SK-N-SH (cell line): ENCODE results near the gene MRPL27. TPM values are rescaled to one million over a fixed set of nuclear protein-coding genes. Genes with fewer than 3 reads are reported as not detected.

Experiments used
- CTCF ChIA-PET: fragments of 300-600, 350-600 bp; formaldehyde crosslinking; extraction: SDS; loops from one replicate; lab custom pipeline; 2021; lab: Yijun Ruan, JAX
- POLR2A ChIA-PET: fragments of 350-600 bp; sonication (Branson Sonifier 250); formaldehyde crosslinking; extraction: SDS; loops from one replicate; lab custom pipeline; 2020; ENCODE audit warnings: antibody characterized with exemption, inconsistent platforms; lab: Yijun Ruan, JAX
- DNase-seq: peaks from one replicate; pipeline ENCODE4 v3.0.0; 2012
- H2AFZ ChIP-seq: fragments of 200-600 bp; sonication (generic); 2 replicates; pipeline ENCODE4 v1.8.1; 2016; ENCODE audit warnings: antibody characterized with exemption, mild to moderate bottlenecking, low read depth
- H3F3A ChIP-seq: fragments of 200-600 bp; sonication (generic); replicated peaks from 2 replicates; pipeline ENCODE3; 2016; ENCODE audit warnings: antibody characterized with exemption, mild to moderate bottlenecking; ENCODE audit not compliant: insufficient read depth
- H3K27ac ChIP-seq, 2 experiments: fragments of 200-500 bp in 1 of 2; fragments of 200-600 bp in 1 of 2; sonication (Bioruptor generic) in 1 of 2; sonication (generic), shearing (Covaris generic) in 1 of 2; 2 replicates each; pipeline versions ENCODE4 v1.5.1 to v1.6.1; 2014 to 2016; ENCODE audit warnings: low read depth in 2 of 2, inconsistent platforms in 1 of 2, low read length in 1 of 2, mild to moderate bottlenecking in 1 of 2, mixed read lengths in 1 of 2
- H3K27me3 ChIP-seq: fragments of 200-600 bp; sonication (generic), shearing (Covaris generic); 2 replicates; pipeline ENCODE4 v1.6.1; 2016; ENCODE audit warnings: mixed run types; ENCODE audit not compliant: insufficient read depth
- H3K36me3 ChIP-seq, 2 experiments: fragments of 200-500 bp in 1 of 2; fragments of 200-600 bp in 1 of 2; sonication (Bioruptor generic) in 1 of 2; sonication (generic) in 1 of 2; replicated peaks in 1 of 2; 2 replicates each; pipeline versions ENCODE3 to v1.5.1; 2014 to 2016; ENCODE audit warnings: low read length in 1 of 2, mild to moderate bottlenecking in 1 of 2; ENCODE audit not compliant: insufficient read depth in 2 of 2, control insufficient read depth in 1 of 2
- H3K4me1 ChIP-seq, 2 experiments: fragments of 200-500 bp in 1 of 2; fragments of 200-600 bp in 1 of 2; sonication (Bioruptor generic) in 1 of 2; sonication (generic), shearing (Covaris generic) in 1 of 2; 2 replicates each; pipeline versions ENCODE4 v1.5.1 to v1.6.1; 2014 to 2016; ENCODE audit warnings: low read depth in 1 of 2, low read length in 1 of 2, mixed run types in 1 of 2; ENCODE audit not compliant: insufficient read depth in 2 of 2, control insufficient read depth in 1 of 2
- H3K4me2 ChIP-seq: fragments of 200-600 bp; sonication (generic), shearing (Covaris generic); 2 replicates; pipeline ENCODE4 v1.6.1; 2017; ENCODE audit warnings: mixed run types
- H3K4me3 ChIP-seq, 2 experiments: fragments of 200-500 bp in 1 of 2; fragments of 200-600 bp in 1 of 2; sonication (Bioruptor generic) in 1 of 2; sonication (generic), shearing (Covaris generic) in 1 of 2; 2 replicates each; pipeline versions ENCODE4 v1.5.1 to v1.8.1; 2014 to 2016; ENCODE audit warnings: low read depth in 2 of 2, inconsistent platforms in 1 of 2, low read length in 1 of 2, mild to moderate bottlenecking in 1 of 2, mixed read lengths in 1 of 2, moderate library complexity in 1 of 2
- H3K79me2 ChIP-seq: fragments of 200-600 bp; sonication (generic); 2 replicates; pipeline ENCODE4 v1.8.1; 2017; ENCODE audit warnings: mild to moderate bottlenecking; ENCODE audit not compliant: insufficient read depth
- H3K9ac ChIP-seq: fragments of 200-600 bp; sonication (generic); 2 replicates; pipeline ENCODE4 v1.6.1; 2017; ENCODE audit warnings: mixed run types
- H3K9me2 ChIP-seq: fragments of 200-600 bp; sonication (generic); 2 replicates; pipeline ENCODE4 v1.6.1; 2017; ENCODE audit warnings: mixed run types
- H3K9me3 ChIP-seq: fragments of 200-600 bp; sonication (generic); 2 replicates; pipeline ENCODE4 v1.6.1; 2017; ENCODE audit warnings: mixed run types, mild to moderate bottlenecking, moderate library complexity
- H4K20me1 ChIP-seq: fragments of 200-600 bp; sonication (generic); 2 replicates; pipeline ENCODE4 v1.6.1; 2017; ENCODE audit warnings: mild to moderate bottlenecking, mixed run types; ENCODE audit not compliant: insufficient read depth
- CHD2 ChIP-seq: fragments of 150-350 bp; IDR thresholded peaks from 2 replicates; pipeline ENCODE4 v1.6.1; 2018; ENCODE audit warnings: low read length; ENCODE audit not compliant: partially characterized antibody
- ELF1 ChIP-seq: IDR thresholded peaks from 2 replicates; pipeline ENCODE4 v1.4.0; 2012
- FOXJ3 ChIP-seq: sonication (generic); formaldehyde crosslinking; IDR thresholded peaks from 2 replicates; pipeline ENCODE4 v1.5.1; 2020; ENCODE audit warnings: mild to moderate bottlenecking, missing genetic modification reagents
- GABPA ChIP-seq: IDR thresholded peaks from 2 replicates; pipeline ENCODE4 v1.4.0; 2012; ENCODE audit warnings: low read depth, mild to moderate bottlenecking
- GATA2 ChIP-seq: sonication (generic); formaldehyde crosslinking; IDR thresholded peaks from 2 replicates; pipeline ENCODE4 v1.5.0; 2020; ENCODE audit warnings: mild to moderate bottlenecking, missing genetic modification reagents
- IRF3 ChIP-seq: fragments of 150-350 bp; IDR thresholded peaks from 2 replicates; pipeline ENCODE4 v1.6.1; 2016; ENCODE audit warnings: mild to moderate bottlenecking, low read depth, low read length
- MEF2A ChIP-seq: IDR thresholded peaks from 2 replicates; pipeline ENCODE4 v1.4.0; 2012; ENCODE audit warnings: low read depth, borderline replicate concordance
- MXI1 ChIP-seq: IDR thresholded peaks from 2 replicates; pipeline ENCODE4 v1.6.1; 2012; ENCODE audit warnings: mild to moderate bottlenecking, low read depth, low read length, improper control_type of control experiment
- NFIC ChIP-seq: IDR thresholded peaks from 2 replicates; pipeline ENCODE4 v1.4.0; 2012; ENCODE audit warnings: borderline replicate concordance
- NRF1 ChIP-seq: IDR thresholded peaks from 2 replicates; pipeline ENCODE4 v1.6.1; 2012; ENCODE audit warnings: low read depth, mild to moderate bottlenecking, low read length
- RAD21 ChIP-seq: IDR thresholded peaks from 2 replicates; pipeline ENCODE4 v1.6.1; 2012; ENCODE audit warnings: mild to moderate bottlenecking, low read length
- RCOR1 ChIP-seq: fragments of 150-350 bp; IDR thresholded peaks from 2 replicates; pipeline ENCODE4 v1.6.1; 2017; ENCODE audit warnings: antibody characterized with exemption, low read length
- REST ChIP-seq: IDR thresholded peaks from 2 replicates; pipeline ENCODE4 v1.6.1; 2012; ENCODE audit warnings: mild to moderate bottlenecking, low read depth, low read length, moderate library complexity
- SIN3A ChIP-seq: IDR thresholded peaks from 2 replicates; pipeline ENCODE4 v1.6.1; 2012; ENCODE audit warnings: low read depth, mild to moderate bottlenecking, low read length, moderate library complexity, borderline replicate concordance
- SMC3 ChIP-seq: IDR thresholded peaks from 2 replicates; pipeline ENCODE4 v1.6.1; 2012; ENCODE audit warnings: low read depth, low read length, improper control_type of control experiment
- TAF1 ChIP-seq: IDR thresholded peaks from 2 replicates; pipeline ENCODE4 v1.6.1; 2012; ENCODE audit warnings: low read depth, mild to moderate bottlenecking, low read length, moderate library complexity, borderline replicate concordance
- TCF12 ChIP-seq: IDR thresholded peaks from 2 replicates; pipeline ENCODE4 v1.4.0; 2012
- TEAD4 ChIP-seq: IDR thresholded peaks from 2 replicates; pipeline ENCODE4 v1.4.0; 2012; ENCODE audit warnings: mild to moderate bottlenecking, borderline replicate concordance; ENCODE audit not compliant: insufficient read depth
- USF2 ChIP-seq: fragments of 150-350 bp; IDR thresholded peaks from 2 replicates; pipeline ENCODE4 v1.6.1; 2017; ENCODE audit warnings: antibody characterized with exemption, low read length, low read depth, borderline replicate concordance
- WGBS: methylation state at CpG from one replicate; pipeline ENCODE4 v1.1.6; 2017; ENCODE audit warnings: low lambda C conversion rate; 5-methylcytosine and 5-hydroxymethylcytosine counted together
- polyA plus RNA-seq, 3 experiments: library from polyadenylated mRNA; depleted of rRNA; stranded (reverse); fragments of >200 nt; gene quantifications; 2 replicates each; pipeline ENCODE4 v1.2.3, GENCODE V29; 2012

MRPL27 gene
- polyA plus RNA-seq, 1 of the 3 experiments (the other 2 are of a cell fraction): 266 TPM

GRCh38 chr17:50355336-50355700 is 17.7 kb downstream of the MRPL27 start:
- peaks cover 43 to 62% of the 10 kb centered on the region in 2 experiments for H3K36me3 ChIP-seq
- no peak for DNase-seq
- no peaks in the 10 kb centered on the region for H3K9me2 ChIP-seq
- ChIA-PET POLR2A (no interaction called here), CTCF (interaction anchor here (0.6 to 1.8 kb wide), 5 partner anchors 9 to 268 kb away, joined by 3 to 7 read pairs (median 3); partner anchors contain the start of gene XYLT2)
- H3K27me3 ChIP-seq: no peaks in the 10 kb centered on the region
- H2AFZ ChIP-seq: no peak overlapping the region
- H3F3A ChIP-seq: no peaks in the 10 kb centered on the region
- no peak overlapping the region for H3K9ac ChIP-seq
- H3K4me1 ChIP-seq: peaks cover 0 to 9% of the 10 kb centered on the region in 2 experiments; a peak in 1 of 4 replicates
- H3K4me3 ChIP-seq: no peak overlapping the region
- peaks cover 19% of the 10 kb centered on the region; the same call in 1 of the 2 replicates for H3K79me2 ChIP-seq
- H3K9me3 ChIP-seq: no peaks in the 10 kb centered on the region
- no peak for TF ChIP-seq MXI1
- TF ChIP-seq GATA2 (CRISPR knock-in tag): no peak
- no peak for TF ChIP-seq REST
- TF ChIP-seq MEF2A: no peak
- no peak for TF ChIP-seq TAF1
- TF ChIP-seq TCF12: no peak
- TF ChIP-seq CHD2: no peak
- TF ChIP-seq GABPA: no peak
- no peak for TF ChIP-seq FOXJ3 (CRISPR knock-in tag)
- no peak for TF ChIP-seq SIN3A
- no peak for TF ChIP-seq USF2
- TF ChIP-seq TEAD4: no peak
- no peak for TF ChIP-seq NFIC
- no peak for TF ChIP-seq NRF1
- TF ChIP-seq ELF1: no peak
- TF ChIP-seq IRF3: no peak
- no peak for TF ChIP-seq RCOR1
- no peak for TF ChIP-seq RAD21
- TF ChIP-seq SMC3: no peak
- TF ChIP-seq, all 33 proteins: peak for 0
- 88% methylated on average over 1 of the region's 4 CpGs for WGBS
- no peak overlapping the region for H3K27ac ChIP-seq
- H4K20me1 ChIP-seq: peaks cover 16% of the 10 kb centered on the region; the same call in 1 of the 2 replicates
- H3K4me2 ChIP-seq: no peak overlapping the region
